Activated T-cell treated with anti-CD3 and anti-CD28 coated beads for 4 hours (primary cell): ENCODE results near the gene GTSE1.

Experiments
- DNase-seq: peaks from one replicate; pipeline ENCODE4 v3.0.0-alpha.2; 2020

GTSE1 gene

GRCh38 chr22:46275455-46276122 lies 21.1 kb upstream of the GTSE1 start:
- no peak for DNase-seq

- no peak for DNase-seq
Observed at GRCh38 chr22:46276563-46276962, 20.1 kb upstream of the GTSE1 start.

GRCh38 chr22:46278656-46279645 lies 17.7 kb upstream of the GTSE1 start:
- no peak for DNase-seq

- no peak for DNase-seq
Observed at GRCh38 chr22:46280063-46280817, 16.4 kb upstream of the GTSE1 start.

- no peak for DNase-seq
Observed at GRCh38 chr22:46280999-46281623, 15.6 kb upstream of the GTSE1 start.

GRCh38 chr22:46281866-46282678 lies 14.6 kb upstream of the GTSE1 start:
- no peak for DNase-seq

GRCh38 chr22:46286006-46286405 lies 10.7 kb upstream of the GTSE1 start:
- no peak for DNase-seq

GRCh38 chr22:46286941-46287872 lies 9.5 kb upstream of the GTSE1 start:
- no peak for DNase-seq

GRCh38 chr22:46287873-46288751 lies 8.6 kb upstream of the GTSE1 start:
- DNase-seq: no peak

GRCh38 chr22:46288846-46289243 lies 7.8 kb upstream of the GTSE1 start:
- DNase-seq: no peak

GRCh38 chr22:46289244-46289891 lies 7.3 kb upstream of the GTSE1 start:
- DNase-seq: no peak

GRCh38 chr22:46290121-46290842 lies 6.4 kb upstream of the GTSE1 start:
- no peak for DNase-seq

- no peak for DNase-seq
Observed at GRCh38 chr22:46290843-46291785, 5.6 kb upstream of the GTSE1 start.

GRCh38 chr22:46292173-46292572 lies 4.5 kb upstream of the GTSE1 start:
- no peak for DNase-seq

- no peak for DNase-seq
Observed at GRCh38 chr22:46292732-46293131, 3.9 kb upstream of the GTSE1 start.

GRCh38 chr22:46293577-46294260 lies 3.0 kb upstream of the GTSE1 start:
- no peak for DNase-seq

- DNase-seq: no peak
Observed at GRCh38 chr22:46294784-46295183, 1.9 kb upstream of the GTSE1 start.
